Left ventricle myocardium inferior (tissue), 1 donor: Measurements from ENCODE around the gene TBC1D16. TPM values are rescaled to one million over a fixed set of nuclear protein-coding genes. Genes with fewer than 3 reads are reported as not detected.

Experiments
- DNase-seq: peaks from one replicate; pipeline ENCODE4 v3.0.0-alpha.2; 2020
- H3K27ac ChIP-seq: fragments of 200-600 bp; replicated peaks from 2 replicates; pipeline ENCODE4 v1.8.0; 2021
- H3K27me3 ChIP-seq: fragments of 200-600 bp; 2 replicates; pipeline ENCODE4 v1.8.0; 2021; ENCODE audit warnings: low read depth
- H3K36me3 ChIP-seq: fragments of 200-600 bp; 2 replicates; pipeline ENCODE4 v1.8.0; 2021
- H3K4me1 ChIP-seq: fragments of 200-600 bp; 2 replicates; pipeline ENCODE4 v1.8.0; 2021
- H3K4me3 ChIP-seq: fragments of 200-600 bp; 2 replicates; pipeline ENCODE4 v1.8.0; 2021; ENCODE audit warnings: mild to moderate bottlenecking, moderate library complexity
- H3K9me3 ChIP-seq: fragments of 200-600 bp; replicated peaks from 2 replicates; pipeline ENCODE4 v1.8.0; 2021
- intact Hi-C: fragments of 100-400 bp; cut with micrococcal nuclease; formaldehyde crosslinking; loops from one replicate; pipeline ENCODE4 v1.11.0; 2022
- total RNA-seq: library from RNA; stranded (reverse); fragmentation: NEBNext Ultra II Directional; extraction: Animal tissue kit (Norgen Biotek cat#: 25700); gene quantifications from one replicate; pipeline ENCODE4 v1.2.1, GENCODE V29; 2021
- TF ChIP-seq, protein P1 (sequence below): fragments of 200-600 bp; IDR thresholded peaks from 2 replicates; pipeline ENCODE4 v1.8.0; 2021; ENCODE audit warnings: antibody characterized with exemption, mild to moderate bottlenecking, borderline replicate concordance
- donor health status: DM: no; HTN: yes; CAD: no; lungs with severe emphysema.

Gene TBC1D16
- total RNA-seq, 1 donor from 2014 or later = 15.9 TPM

- intact Hi-C loops = no loop called here
- H3K4me1 ChIP-seq = peaks cover 32% of the 10 kb centered on the region
Observed at GRCh38 chr17:80026359-80027042, 9.2 kb downstream of the TBC1D16 start.

DNA sequence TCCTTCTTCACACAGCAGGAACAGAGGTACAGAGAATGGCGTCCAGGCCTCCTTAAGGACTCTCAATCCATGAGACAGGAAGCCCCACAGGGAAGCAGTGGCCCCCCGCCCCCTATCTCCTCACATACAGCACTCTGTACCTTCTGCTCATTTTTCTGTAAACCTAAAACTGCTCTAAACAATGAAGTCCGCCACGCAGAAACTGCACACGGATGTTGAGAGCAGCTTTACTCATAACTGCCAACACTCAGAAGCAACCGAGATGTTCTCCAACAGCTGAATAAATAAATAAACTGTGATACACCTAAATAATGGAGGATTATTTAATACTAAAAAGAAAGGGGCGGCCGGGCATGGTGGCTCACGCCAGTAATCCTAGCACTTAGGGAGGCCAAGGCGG lies 9.9 kb downstream of the TBC1D16 start:
- peaks cover 32% of the 10 kb centered on the region for H3K4me1 ChIP-seq
- H3K4me3 ChIP-seq = no peak overlapping the region
- DNase-seq = no peak
- H3K9me3 ChIP-seq = no peaks in the 10 kb centered on the region
- H3K36me3 ChIP-seq = no peaks in the 10 kb centered on the region
- intact Hi-C loops = no loop called here
- TF ChIP-seq, protein P1, sequence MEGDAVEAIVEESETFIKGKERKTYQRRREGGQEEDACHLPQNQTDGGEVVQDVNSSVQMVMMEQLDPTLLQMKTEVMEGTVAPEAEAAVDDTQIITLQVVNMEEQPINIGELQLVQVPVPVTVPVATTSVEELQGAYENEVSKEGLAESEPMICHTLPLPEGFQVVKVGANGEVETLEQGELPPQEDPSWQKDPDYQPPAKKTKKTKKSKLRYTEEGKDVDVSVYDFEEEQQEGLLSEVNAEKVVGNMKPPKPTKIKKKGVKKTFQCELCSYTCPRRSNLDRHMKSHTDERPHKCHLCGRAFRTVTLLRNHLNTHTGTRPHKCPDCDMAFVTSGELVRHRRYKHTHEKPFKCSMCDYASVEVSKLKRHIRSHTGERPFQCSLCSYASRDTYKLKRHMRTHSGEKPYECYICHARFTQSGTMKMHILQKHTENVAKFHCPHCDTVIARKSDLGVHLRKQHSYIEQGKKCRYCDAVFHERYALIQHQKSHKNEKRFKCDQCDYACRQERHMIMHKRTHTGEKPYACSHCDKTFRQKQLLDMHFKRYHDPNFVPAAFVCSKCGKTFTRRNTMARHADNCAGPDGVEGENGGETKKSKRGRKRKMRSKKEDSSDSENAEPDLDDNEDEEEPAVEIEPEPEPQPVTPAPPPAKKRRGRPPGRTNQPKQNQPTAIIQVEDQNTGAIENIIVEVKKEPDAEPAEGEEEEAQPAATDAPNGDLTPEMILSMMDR = no peak
- no peaks in the 10 kb centered on the region for H3K27me3 ChIP-seq
- H3K27ac ChIP-seq = no peak overlapping the region

More at GRCh38 chr17:80026359-80027042, 9.2 kb downstream of the TBC1D16 start:
- H3K27me3 ChIP-seq = no peaks in the 10 kb centered on the region
- H3K36me3 ChIP-seq = no peaks in the 10 kb centered on the region
- H3K27ac ChIP-seq = no peak overlapping the region
- TF ChIP-seq, protein P1 = no peak
- H3K9me3 ChIP-seq = no peaks in the 10 kb centered on the region
- DNase-seq = no peak
- no peak overlapping the region for H3K4me3 ChIP-seq

DNA sequence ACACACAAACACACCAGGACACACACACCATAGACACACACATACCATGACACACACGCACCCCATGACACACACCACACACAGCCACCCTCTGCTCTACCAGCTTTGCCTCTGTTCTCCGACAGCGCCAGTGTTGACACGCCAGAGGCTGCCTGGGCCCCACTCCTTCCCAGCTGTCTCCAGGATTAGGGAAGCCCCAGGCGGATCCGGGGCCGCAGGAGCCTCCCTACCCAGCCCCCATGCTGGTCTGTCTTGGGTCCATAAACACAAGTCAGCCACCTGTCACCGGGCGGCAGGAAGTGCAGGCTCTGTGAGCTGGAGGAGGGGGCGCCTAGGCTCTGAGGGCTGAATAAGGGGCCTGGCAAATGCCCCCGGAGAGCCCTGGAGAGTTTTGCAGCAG lies 10.5 kb downstream of the TBC1D16 start:
- TF ChIP-seq, protein P1 = no peak
- DNase-seq = no peak
- intact Hi-C loops = no loop called here
- H3K4me1 ChIP-seq = peaks cover 31% of the 10 kb centered on the region
- no peaks in the 10 kb centered on the region for H3K36me3 ChIP-seq
- H3K9me3 ChIP-seq = no peaks in the 10 kb centered on the region
- H3K4me3 ChIP-seq = no peak overlapping the region
- no peak overlapping the region for H3K27ac ChIP-seq
- no peaks in the 10 kb centered on the region for H3K27me3 ChIP-seq

- peaks cover 24% of the 10 kb centered on the region for H3K4me1 ChIP-seq
- H3K4me3 ChIP-seq = peak overlapping the region; percentile 53
- TF ChIP-seq, protein P1 = no peak
- no peaks in the 10 kb centered on the region for H3K36me3 ChIP-seq
- H3K27me3 ChIP-seq = no peaks in the 10 kb centered on the region
- intact Hi-C loops = no loop called here
- DNase-seq = no peak
- H3K9me3 ChIP-seq = no peaks in the 10 kb centered on the region
- no peak overlapping the region for H3K27ac ChIP-seq
Observed at GRCh38 chr17:80024206-80024972, 11.3 kb downstream of the TBC1D16 start.

GRCh38 chr17:80023481-80024205 lies 12.0 kb downstream of the TBC1D16 start:
- Histone ChIP-seq H3K9me3 (no peaks in the 10 kb centered on the region), H3K36me3 (no peaks in the 10 kb centered on the region), H3K27ac (no peak overlapping the region), H3K27me3 (no peaks in the 10 kb centered on the region), H3K4me3 (peak overlapping the region; percentile 53), H3K4me1 (peaks cover 23% of the 10 kb centered on the region)
- DNase-seq = no peak
- intact Hi-C loops = no loop called here
- TF ChIP-seq, protein P1 = no peak
